GM21576 (cell line): ENCODE results near the gene USP17L21.
"Not testable (repeated sequence)": the region's sequence is repeated elsewhere in the genome, so short reads cannot be mapped to it uniquely, and the experiment has no call there.

Source experiments
- ATAC-seq: cut with Tn5 transposase; IDR thresholded peaks from one replicate; pipeline ENCODE4 v1.9.1; 2021; ENCODE audit warnings: mild to moderate bottlenecking, moderate library complexity; ENCODE audit not compliant: unreplicated experiment

Gene USP17L21

GRCh38 chr4:9262572-9262971 lies at the start of gene USP17L21:
Gene USP17L21 (plus strand): TSS chr4:9262872. CDS start chr4:9262872, 0 bp downstream.
- ATAC-seq: not testable (repeated sequence)

- ATAC-seq: not testable (repeated sequence)
Observed at GRCh38 chr4:9214701-9215100, 48.0 kb upstream of the USP17L21 start.

- not testable (repeated sequence) for ATAC-seq
Observed at GRCh38 chr4:9215105-9215504, 47.6 kb upstream of the USP17L21 start, which contains the start of gene USP17L11. Gene USP17L11 (plus strand): TSS chr4:9215405. CDS start chr4:9215405, 0 bp downstream.

GRCh38 chr4:9219852-9220251 lies 42.8 kb upstream of the USP17L21 start, which contains the start of gene USP17L12:
Gene USP17L12 (plus strand): TSS chr4:9220152. CDS start chr4:9220152, 0 bp downstream.
- ATAC-seq: not testable (repeated sequence)

- ATAC-seq: not testable (repeated sequence)
Observed at GRCh38 chr4:9224596-9224995, 38.1 kb upstream of the USP17L21 start, which contains the start of gene USP17L13. Gene USP17L13 (plus strand): TSS chr4:9224896. CDS start chr4:9224896, 0 bp downstream.

- not testable (repeated sequence) for ATAC-seq
Observed at GRCh38 chr4:9230249-9230648, 32.4 kb upstream of the USP17L21 start.

GRCh38 chr4:9234085-9234484 lies 28.6 kb upstream of the USP17L21 start, which contains the start of gene USP17L15:
Gene USP17L15 (plus strand): TSS chr4:9234385. CDS start chr4:9234385, 0 bp downstream.
- not testable (repeated sequence) for ATAC-seq

- not testable (repeated sequence) for ATAC-seq
Observed at GRCh38 chr4:9238461-9238860, 24.2 kb upstream of the USP17L21 start.

GRCh38 chr4:9243579-9243978 lies 19.1 kb upstream of the USP17L21 start, which contains the start of gene USP17L17:
Gene USP17L17 (plus strand): TSS chr4:9243879. CDS start chr4:9243879, 0 bp downstream.
- ATAC-seq: not testable (repeated sequence)

- not testable (repeated sequence) for ATAC-seq
Observed at GRCh38 chr4:9247953-9248680, 14.6 kb upstream of the USP17L21 start, which contains the start of gene USP17L18. Gene USP17L18 (plus strand): TSS chr4:9248630. CDS start chr4:9248630, 0 bp downstream.

GRCh38 chr4:9253078-9253477 lies 9.6 kb upstream of the USP17L21 start, which contains the start of gene USP17L19:
Gene USP17L19 (plus strand): TSS chr4:9253378. CDS start chr4:9253378, 0 bp downstream.
- ATAC-seq: not testable (repeated sequence)

- not testable (repeated sequence) for ATAC-seq
Observed at GRCh38 chr4:9257824-9258223, 4.8 kb upstream of the USP17L21 start, which contains the start of gene USP17L20. Gene USP17L20 (plus strand): TSS chr4:9258124. CDS start chr4:9258124, 0 bp downstream.

- ATAC-seq: not testable (repeated sequence)
Observed at GRCh38 chr4:9267319-9267718, 4.6 kb downstream of the USP17L21 start, which contains the start of gene USP17L22. Gene USP17L22 (plus strand): TSS chr4:9267619. CDS start chr4:9267619, 0 bp downstream.

- ATAC-seq: not testable (repeated sequence)
Observed at GRCh38 chr4:9271719-9272118, 9.0 kb downstream of the USP17L21 start.
